A549 (cell line): ENCODE results near the gene TFEB. TPM values are rescaled to one million over a fixed set of nuclear protein-coding genes. Genes with fewer than 3 reads are reported as not detected.

Experiments
- ATAC-seq, 2 experiments: fragments of 200-7000 bp in 1 of 2; fragments of >200 bp in 1 of 2; cut with Nextera tagmentation in 1 of 2; cut with Tn5 transposase in 1 of 2; 3 replicates each; pipeline versions ENCODE4 v1.8.0 to v1.9.1; 2018 to 2020; ENCODE audit warnings: mild to moderate bottlenecking in 1 of 2, moderate library complexity in 1 of 2
- CTCF ChIA-PET: fragments of 300-600 bp; sonication (Branson Sonifier 250); formaldehyde crosslinking; extraction: SDS; loops from one replicate; lab custom pipeline; 2021; ENCODE audit warnings: antibody characterized with exemption, inconsistent platforms; lab: Yijun Ruan, JAX
- POLR2A ChIA-PET: fragments of 350-600 bp; formaldehyde crosslinking; extraction: SDS; loops from one replicate; lab custom pipeline; 2021; ENCODE audit warnings: antibody characterized with exemption, inconsistent platforms; lab: Yijun Ruan, JAX
- DNase-seq, 2 experiments: peaks; one replicate each; pipeline versions ENCODE4 v3.0.0 to v3.0.0-alpha.2; 2011 to 2016; ENCODE audit warnings: low read depth in 1 of 2, low spot score in 1 of 2
- FAIRE-seq: peaks from 2 replicates; lab custom pipeline; 2011; peaks lifted over from hg19 to GRCh38; lab: Jason Lieb, UNC
- H3K27ac ChIP-seq, 2 experiments: fragments of >200 bp; sonication (Bioruptor Twin); formaldehyde crosslinking; 3 replicates each; pipeline ENCODE4 v1.5.1; 2016 to 2017
- H3K4me1 ChIP-seq: fragments of >200 bp; sonication (Bioruptor Twin); formaldehyde crosslinking; 3 replicates; pipeline ENCODE4 v1.6.1; 2016
- H3K4me2 ChIP-seq: fragments of >200 bp; sonication (Bioruptor Twin); formaldehyde crosslinking; 3 replicates; pipeline ENCODE4 v1.6.1; 2016
- H3K4me3 ChIP-seq: fragments of >200 bp; sonication (Bioruptor Twin); formaldehyde crosslinking; 3 replicates; pipeline ENCODE4 v1.5.1; 2016
- H3K9me3 ChIP-seq: fragments of >200 bp; sonication (Bioruptor Twin); formaldehyde crosslinking; 3 replicates; pipeline ENCODE4 v1.6.1; 2016
- BCL3 ChIP-seq: fragments of >200 bp; sonication (Bioruptor Twin); formaldehyde crosslinking; IDR thresholded peaks from 3 replicates; pipeline ENCODE4 v1.6.1; 2016
- BHLHE40 ChIP-seq: IDR thresholded peaks from 2 replicates; pipeline ENCODE4 v1.6.1; 2012; ENCODE audit warnings: low read depth, low read length, inconsistent platforms
- CBX8 ChIP-seq: fragments of 200-600 bp; sonication (generic); IDR thresholded peaks from 2 replicates; pipeline ENCODE4 v1.6.1; 2016
- CEBPB ChIP-seq, 2 experiments: fragments of >200 bp in 1 of 2; sonication (Bioruptor Twin) in 1 of 2; formaldehyde crosslinking in 1 of 2; IDR thresholded peaks; 2 replicates each; pipeline ENCODE4 v1.6.1; 2012 to 2016
- CHD4 ChIP-seq: fragments of 200-600 bp; sonication (generic); IDR thresholded peaks from 2 replicates; pipeline ENCODE4 v1.6.1; 2016; ENCODE audit warnings: antibody characterized with exemption, mild to moderate bottlenecking, borderline replicate concordance
- CTCF ChIP-seq: fragments of >200 bp; sonication (Bioruptor Twin); formaldehyde crosslinking; IDR thresholded peaks from 3 replicates; pipeline ENCODE4 v1.5.1; 2016
- EHF ChIP-seq: fragments of 250-450 bp; sonication (Bioruptor Pico); IDR thresholded peaks from 2 replicates; pipeline ENCODE4 v1.5.0; 2020; ENCODE audit warnings: mild to moderate bottlenecking
- ESRRA ChIP-seq: fragments of 150-350 bp; IDR thresholded peaks from 2 replicates; pipeline ENCODE4 v1.6.1; 2014; ENCODE audit warnings: mild to moderate bottlenecking, low read length, borderline replicate concordance
- FOXS1 ChIP-seq: fragments of 250-450 bp; sonication (Bioruptor Pico); IDR thresholded peaks from 2 replicates; pipeline ENCODE4 v1.5.0; 2020; ENCODE audit warnings: mild to moderate bottlenecking, moderate library complexity
- HMGXB4 ChIP-seq: fragments of 250-450 bp; sonication (Bioruptor Pico); IDR thresholded peaks from 2 replicates; pipeline ENCODE4 v1.5.0; 2021; ENCODE audit warnings: mild to moderate bottlenecking, moderate library complexity, borderline replicate concordance
- HOXB5 ChIP-seq: fragments of 250-450 bp; sonication (Bioruptor Pico); IDR thresholded peaks from 2 replicates; pipeline ENCODE4 v1.5.0; 2020; ENCODE audit warnings: mild to moderate bottlenecking, moderate library complexity
- JUNB ChIP-seq: fragments of >200 bp; sonication (Bioruptor Twin); formaldehyde crosslinking; IDR thresholded peaks from 2 replicates; pipeline ENCODE4 v1.6.1; 2016
- MAZ ChIP-seq: fragments of 150-350 bp; IDR thresholded peaks from 2 replicates; pipeline ENCODE4 v1.6.1; 2014; ENCODE audit warnings: antibody characterized with exemption, low read depth, low read length, borderline replicate concordance
- RAD21 ChIP-seq, 2 experiments: fragments of >200 bp in 1 of 2; sonication (Bioruptor Twin) in 1 of 2; formaldehyde crosslinking in 1 of 2; IDR thresholded peaks in 1 of 2; conservative IDR thresholded peaks in 1 of 2; 2 replicates in 1 of 2; 3 replicates in 1 of 2; pipeline ENCODE4 v1.6.1; 2012 to 2018; ENCODE audit warnings: inconsistent platforms in 1 of 2
- RFX5 ChIP-seq: fragments of 450-650 bp; IDR thresholded peaks from 2 replicates; pipeline ENCODE4 v1.7.1; 2014; ENCODE audit warnings: antibody characterized with exemption, mild to moderate bottlenecking, moderate library complexity
- SREBF2 ChIP-seq: fragments of 450-650 bp; IDR thresholded peaks from 2 replicates; pipeline ENCODE4 v1.6.1; 2014; ENCODE audit warnings: mild to moderate bottlenecking, moderate library complexity
- USF2 ChIP-seq: fragments of 450-650 bp; IDR thresholded peaks from 2 replicates; pipeline ENCODE4 v1.6.1; 2014; ENCODE audit warnings: antibody characterized with exemption
- ZFP36 ChIP-seq: fragments of 450-650 bp; IDR thresholded peaks from 2 replicates; pipeline ENCODE4 v1.6.1; 2014; ENCODE audit warnings: borderline replicate concordance; ENCODE audit not compliant: partially characterized antibody
- ZSCAN20 ChIP-seq: fragments of 250-450 bp; sonication (Bioruptor Pico); IDR thresholded peaks from 2 replicates; pipeline ENCODE4 v1.8.0; 2022; ENCODE audit warnings: mild to moderate bottlenecking, moderate library complexity
- WGBS: methylation state at CpG from one replicate; pipeline ENCODE4 v1.1.6; 2017; ENCODE audit errors: missing lambda C conversion rate; 5-methylcytosine and 5-hydroxymethylcytosine counted together
- polyA plus RNA-seq, 4 experiments: library from polyadenylated mRNA; depleted of rRNA in 3 of 4; stranded (reverse); fragments of >200 nt; fragmentation: RNase III in 1 of 4; extraction: RNeasy Plus Mini Kit Qiagen cat#74134 plus additional on column Dnase treatment in 1 of 4; gene quantifications; 2 replicates in 3 of 4; 3 replicates in 1 of 4; pipeline ENCODE4 v1.2.3, GENCODE V29; 2011 to 2017
- TF ChIP-seq, protein P1 (sequence below): fragments of 150-350 bp; IDR thresholded peaks from 2 replicates; pipeline ENCODE4 v1.6.1; 2014; ENCODE audit warnings: low read depth, mild to moderate bottlenecking, low read length

Gene TFEB
- polyA plus RNA-seq, 2 of the 4 experiments (the other 2 are of a cell fraction), result 3.1 to 6.1 TPM

DNA sequence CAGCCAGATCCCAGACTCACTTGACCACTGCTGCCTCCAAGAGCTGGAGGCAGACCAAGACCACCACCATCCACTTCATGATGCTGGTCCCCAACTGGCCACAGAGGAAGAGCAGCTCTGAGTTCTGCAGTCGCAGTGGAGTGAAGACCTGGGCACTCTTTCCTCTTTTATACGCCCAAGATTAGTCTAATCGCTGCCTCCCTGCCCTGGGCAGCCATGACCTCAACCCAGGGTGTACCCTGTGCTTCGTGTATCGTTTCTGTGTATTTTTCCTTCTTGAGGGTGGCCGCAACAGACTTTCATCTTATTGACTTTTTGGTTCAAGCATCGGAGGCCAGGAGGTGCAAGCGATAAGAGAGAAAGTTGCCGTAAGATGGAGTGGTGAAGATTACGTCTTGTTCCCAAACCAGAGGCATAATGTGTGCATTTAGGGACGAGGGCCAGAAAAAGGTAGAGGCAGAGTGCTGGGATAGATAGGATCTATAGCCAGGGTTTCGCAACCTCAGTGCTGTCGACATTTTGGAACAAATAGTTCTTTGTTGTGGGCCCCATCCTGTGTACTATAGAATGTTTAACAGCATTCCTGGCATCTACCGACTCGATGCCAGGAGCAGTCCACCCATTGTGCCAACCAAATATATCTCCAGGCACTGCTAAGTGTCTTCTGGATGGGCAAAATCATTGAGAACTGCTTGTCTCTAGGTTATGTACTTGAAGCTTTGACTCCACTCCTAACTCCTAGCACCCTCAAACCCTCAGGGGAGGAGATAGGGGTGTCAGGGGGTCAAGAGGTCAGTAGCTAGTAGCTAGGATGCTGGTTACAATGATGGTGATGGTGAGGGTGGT, 12.1 kb upstream of the TFEB start, which contains the start of gene PGC:
Gene PGC, minus strand, starts transcription at position 142 of the 846 bp plus-strand sequence. Its CDS starts 63 bp downstream, at position 79.
- POLR2A ChIA-PET, result no interaction called here
- TF ChIP-seq HOXB5 (CRISPR knock-in tag) (no peak), CEBPB (IDR thresholded peaks at IDR 0.05) (peak in 1 of 2 experiments; percentile 63; a peak in 1 of 4 replicates)
- TF ChIP-seq, all 56 proteins: peak for 1

DNA sequence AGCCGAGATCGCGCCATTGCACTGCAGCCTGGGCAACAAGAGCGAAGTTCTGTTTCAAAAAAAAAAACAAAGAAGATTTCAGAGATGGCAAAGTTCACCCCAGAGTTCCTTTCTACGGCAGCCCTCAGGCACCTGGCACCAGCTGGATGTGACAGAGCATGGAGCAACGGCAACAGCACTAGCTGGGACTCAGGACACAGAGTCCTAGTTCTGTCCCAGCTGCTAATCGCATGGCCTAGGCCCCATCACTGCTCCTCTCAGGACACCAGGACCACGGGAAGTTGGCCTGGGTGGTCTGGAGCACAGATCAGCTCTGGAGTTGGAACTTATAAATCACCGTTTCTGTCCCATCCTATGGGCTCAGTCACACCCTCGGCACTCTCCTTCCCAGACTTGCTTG, 10.7 kb upstream of the TFEB start:
- FAIRE-seq (no peak), ATAC-seq (no peak), DNase-seq (no peak)
- WGBS, result 91% methylated on average over 9 of the region's 10 CpGs
- Histone ChIP-seq H3K27ac (no peak overlapping the region), H3K4me2 (no peak overlapping the region), H3K9me3 (no peaks in the 10 kb centered on the region), H3K4me1 (peaks cover 14% of the 10 kb centered on the region), H3K4me3 (no peak overlapping the region)
- TF ChIP-seq BCL3, result no peak
- TF ChIP-seq, protein P1, sequence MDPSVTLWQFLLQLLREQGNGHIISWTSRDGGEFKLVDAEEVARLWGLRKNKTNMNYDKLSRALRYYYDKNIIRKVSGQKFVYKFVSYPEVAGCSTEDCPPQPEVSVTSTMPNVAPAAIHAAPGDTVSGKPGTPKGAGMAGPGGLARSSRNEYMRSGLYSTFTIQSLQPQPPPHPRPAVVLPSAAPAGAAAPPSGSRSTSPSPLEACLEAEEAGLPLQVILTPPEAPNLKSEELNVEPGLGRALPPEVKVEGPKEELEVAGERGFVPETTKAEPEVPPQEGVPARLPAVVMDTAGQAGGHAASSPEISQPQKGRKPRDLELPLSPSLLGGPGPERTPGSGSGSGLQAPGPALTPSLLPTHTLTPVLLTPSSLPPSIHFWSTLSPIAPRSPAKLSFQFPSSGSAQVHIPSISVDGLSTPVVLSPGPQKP, result no peak
- no peak for TF ChIP-seq JUNB
- no peak for TF ChIP-seq RFX5
- no peak for TF ChIP-seq ESRRA
- no peak for TF ChIP-seq USF2
- no peak for TF ChIP-seq EHF (CRISPR knock-in tag)
- no peak for TF ChIP-seq BHLHE40
- no peak for TF ChIP-seq SREBF2
- POLR2A ChIA-PET, result no interaction called here
- CTCF ChIA-PET, result interaction anchor here (0.9 to 2.6 kb wide), 3 partner anchors 10 to 378 kb away, joined by 3 to 8 read pairs (median 3); partner anchors contain the start of gene TFEB

More for the DNA sequence above, 12.1 kb upstream of the TFEB start, which contains the start of gene PGC:
- FAIRE-seq, result no peak
- no peaks in the 10 kb centered on the region; the same call in 1 of the 3 replicates for H3K4me1 ChIP-seq
- no peaks in the 10 kb centered on the region for H3K9me3 ChIP-seq
- 79% methylated on average over 15 of the region's 15 CpGs for WGBS
- no peak for DNase-seq
- no peak for ATAC-seq
- CTCF ChIA-PET, result interaction anchor here (0.7 to 2.0 kb wide), 4 partner anchors 10 to 42 kb away, joined by 3 to 8 read pairs (median 4); no protein-coding TSS in a partner anchor
- no peak within 1 kb of the TSS for H3K4me3 ChIP-seq
- peak within 1 kb of the TSS in 1 of 2 experiments; percentile 17; a peak in 1 of 6 replicates for H3K27ac ChIP-seq
- H3K4me2 ChIP-seq, result no peak within 1 kb of the TSS

DNA sequence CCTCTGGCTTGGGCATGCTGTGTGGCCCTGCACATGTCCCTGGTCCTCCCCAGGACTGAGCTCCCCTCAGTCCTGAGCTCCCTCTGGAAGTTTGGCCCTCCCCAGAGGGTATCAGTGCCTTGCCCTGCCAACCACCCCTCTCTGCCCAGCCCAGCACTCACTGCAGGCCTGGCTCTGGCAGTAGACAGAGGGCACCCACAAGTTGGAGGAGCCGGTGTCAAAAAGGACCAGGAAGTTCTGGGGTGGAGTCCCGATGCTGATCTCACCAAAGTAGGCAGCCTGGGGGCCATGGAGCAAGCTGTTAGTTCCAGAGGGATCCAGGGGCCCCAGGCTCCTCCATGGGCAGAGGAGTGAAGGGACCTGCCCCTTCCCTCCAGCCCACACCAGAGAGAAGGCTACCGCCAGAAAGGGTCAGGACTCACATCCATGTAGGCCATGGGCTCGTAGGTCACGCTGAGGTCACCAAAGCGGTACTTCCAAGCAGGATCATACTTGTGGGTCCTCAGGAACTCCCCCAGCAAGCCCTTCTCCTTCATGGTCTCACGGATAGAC, 8.9 kb upstream of the TFEB start:
- no peak for FAIRE-seq
- no peaks in the 10 kb centered on the region for H3K9me3 ChIP-seq
- CTCF ChIA-PET, result interaction anchor here (0.6 to 2.6 kb wide), 4 partner anchors 9 to 32 kb away, joined by 4 to 8 read pairs (median 6); partner anchors contain the start of gene TFEB
- no peak overlapping the region for H3K27ac ChIP-seq
- H3K4me2 ChIP-seq, result no peak overlapping the region
- WGBS, result 83% methylated on average over 6 of the region's 7 CpGs
- DNase-seq, result no peak
- TF ChIP-seq FOXS1, result no peak
- no peak for TF ChIP-seq CHD4
- TF ChIP-seq, protein P1, result no peak
- no peak for TF ChIP-seq CTCF
- no peak for TF ChIP-seq RAD21 (conservative IDR thresholded peaks at IDR 0.05 in 1 of 2, IDR thresholded peaks at IDR 0.05 in 1 of 2)
- no peak for TF ChIP-seq CBX8
- no peak for TF ChIP-seq ZFP36
- TF ChIP-seq ESRRA, result no peak
- no peak for TF ChIP-seq HMGXB4
- no peak for TF ChIP-seq MAZ
- TF ChIP-seq EHF (CRISPR knock-in tag), result no peak
- no peak for TF ChIP-seq ZSCAN20 (CRISPR knock-in tag)
- TF ChIP-seq, all 56 proteins: peak for 0
- POLR2A ChIA-PET, result no interaction called here
- peaks cover 19% of the 10 kb centered on the region for H3K4me1 ChIP-seq
- no peak overlapping the region for H3K4me3 ChIP-seq
- no peak for ATAC-seq
